ENCODE measurements around the gene JPT2. TPM values are rescaled to one million over a fixed set of nuclear protein-coding genes. Genes with fewer than 3 reads are reported as not detected.

The JPT2 gene
- total and polyA plus RNA-seq, 8 donors = 13.5 to 49.3 (median 27.5) TPM

DNA sequence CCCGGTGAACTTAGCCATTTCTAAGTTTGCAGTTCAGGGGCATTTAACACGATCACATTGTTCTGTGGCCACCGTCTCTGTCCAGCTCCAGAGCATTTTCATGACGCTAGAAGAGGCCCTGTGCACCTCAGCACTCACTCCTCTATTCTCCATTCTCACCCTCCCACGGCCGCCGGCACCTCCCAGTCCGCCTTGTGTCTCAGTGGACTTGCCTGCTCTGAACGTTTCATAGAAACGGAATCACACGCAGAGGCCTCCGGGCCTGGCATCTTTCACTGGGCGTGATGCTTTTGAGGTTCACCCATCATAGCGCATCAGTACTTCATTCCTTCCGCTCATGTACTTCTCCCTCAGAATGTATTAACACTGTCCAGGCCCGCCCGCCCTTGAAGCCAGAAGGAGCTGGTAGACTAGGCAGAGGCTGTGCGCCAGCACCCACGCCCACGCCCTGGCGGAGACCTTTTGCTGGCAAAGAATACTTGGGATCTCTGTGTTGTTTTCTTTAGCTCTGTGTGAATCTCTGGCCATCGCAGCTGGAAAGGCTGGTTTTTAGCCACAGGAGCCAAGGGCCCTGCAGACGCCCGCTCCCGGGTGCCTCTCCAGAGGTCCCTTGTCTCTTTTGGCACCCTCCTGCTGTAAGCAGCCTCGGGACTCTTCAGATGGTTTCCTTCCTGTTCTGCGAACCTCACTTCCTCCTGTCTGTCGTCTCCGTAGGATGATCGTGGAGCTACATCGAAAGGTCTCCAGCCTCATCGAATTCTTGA is 23.4 kb upstream of the JPT2 start:
- ATAC-seq (no peak), DNase-seq (no peak), FAIRE-seq (no peak)
- H3K4me3 ChIP-seq = no peak overlapping the region
- TF ChIP-seq, protein P1, sequence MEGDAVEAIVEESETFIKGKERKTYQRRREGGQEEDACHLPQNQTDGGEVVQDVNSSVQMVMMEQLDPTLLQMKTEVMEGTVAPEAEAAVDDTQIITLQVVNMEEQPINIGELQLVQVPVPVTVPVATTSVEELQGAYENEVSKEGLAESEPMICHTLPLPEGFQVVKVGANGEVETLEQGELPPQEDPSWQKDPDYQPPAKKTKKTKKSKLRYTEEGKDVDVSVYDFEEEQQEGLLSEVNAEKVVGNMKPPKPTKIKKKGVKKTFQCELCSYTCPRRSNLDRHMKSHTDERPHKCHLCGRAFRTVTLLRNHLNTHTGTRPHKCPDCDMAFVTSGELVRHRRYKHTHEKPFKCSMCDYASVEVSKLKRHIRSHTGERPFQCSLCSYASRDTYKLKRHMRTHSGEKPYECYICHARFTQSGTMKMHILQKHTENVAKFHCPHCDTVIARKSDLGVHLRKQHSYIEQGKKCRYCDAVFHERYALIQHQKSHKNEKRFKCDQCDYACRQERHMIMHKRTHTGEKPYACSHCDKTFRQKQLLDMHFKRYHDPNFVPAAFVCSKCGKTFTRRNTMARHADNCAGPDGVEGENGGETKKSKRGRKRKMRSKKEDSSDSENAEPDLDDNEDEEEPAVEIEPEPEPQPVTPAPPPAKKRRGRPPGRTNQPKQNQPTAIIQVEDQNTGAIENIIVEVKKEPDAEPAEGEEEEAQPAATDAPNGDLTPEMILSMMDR (IDR thresholded peaks at IDR 0.05) = no peak
- no peaks in the 10 kb centered on the region for H3K9me3 ChIP-seq
- intact Hi-C loops (cut with DNase I) = no loop called here
- no peaks in the 10 kb centered on the region for H3K27me3 ChIP-seq
- H3K4me1 ChIP-seq = no peaks in the 10 kb centered on the region
- 91 to 94% methylated on average over 32 of the region's 32 CpGs for WGBS, 2 donors
- H3K27ac ChIP-seq = no peak overlapping the region
- H3K36me3 ChIP-seq = peaks cover 2 to 28% (median 12%) of the 10 kb centered on the region in 3 donors

DNA sequence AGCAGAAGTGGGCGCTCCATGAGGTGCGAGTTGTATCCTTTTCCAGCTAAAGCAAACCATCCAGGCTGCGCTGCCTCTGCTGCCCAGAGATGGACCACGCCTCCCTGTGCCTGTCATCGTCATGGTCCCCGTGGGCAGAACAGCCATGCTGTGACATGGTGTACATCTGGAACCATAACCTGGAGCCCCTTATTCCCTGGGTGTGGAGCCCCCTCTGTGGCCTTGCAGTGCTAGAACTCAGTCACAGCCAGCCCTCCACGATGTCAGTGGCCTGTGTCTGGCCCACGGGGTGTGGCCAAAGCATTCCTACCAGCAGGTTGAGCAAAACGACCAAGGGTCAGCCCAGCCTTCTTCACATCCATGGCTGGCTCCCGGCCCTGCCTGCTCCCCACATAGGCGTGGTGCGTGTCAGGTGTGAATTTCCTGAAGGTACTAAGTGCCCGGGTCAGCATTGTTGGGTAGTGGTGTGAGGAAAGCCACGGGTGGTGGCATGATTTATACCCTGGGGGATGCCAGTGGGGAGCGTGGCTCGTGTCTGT is 22.7 kb upstream of the JPT2 start:
- FAIRE-seq (no peak), DNase-seq (no peak), ATAC-seq (no peak)
- H3K27ac ChIP-seq = no peak overlapping the region
- no peaks in the 10 kb centered on the region for H3K9me3 ChIP-seq
- TF ChIP-seq, protein P1 (IDR thresholded peaks at IDR 0.05) = no peak
- no peak overlapping the region for H3K4me3 ChIP-seq
- H3K36me3 ChIP-seq = peaks cover 2 to 34% (median 16%) of the 10 kb centered on the region in 3 donors
- intact Hi-C loops (cut with DNase I) = no loop called here
- H3K4me1 ChIP-seq = no peaks in the 10 kb centered on the region
- 87 to 92% methylated on average over 16 of the region's 16 CpGs for WGBS, 2 donors
- no peaks in the 10 kb centered on the region for H3K27me3 ChIP-seq

DNA sequence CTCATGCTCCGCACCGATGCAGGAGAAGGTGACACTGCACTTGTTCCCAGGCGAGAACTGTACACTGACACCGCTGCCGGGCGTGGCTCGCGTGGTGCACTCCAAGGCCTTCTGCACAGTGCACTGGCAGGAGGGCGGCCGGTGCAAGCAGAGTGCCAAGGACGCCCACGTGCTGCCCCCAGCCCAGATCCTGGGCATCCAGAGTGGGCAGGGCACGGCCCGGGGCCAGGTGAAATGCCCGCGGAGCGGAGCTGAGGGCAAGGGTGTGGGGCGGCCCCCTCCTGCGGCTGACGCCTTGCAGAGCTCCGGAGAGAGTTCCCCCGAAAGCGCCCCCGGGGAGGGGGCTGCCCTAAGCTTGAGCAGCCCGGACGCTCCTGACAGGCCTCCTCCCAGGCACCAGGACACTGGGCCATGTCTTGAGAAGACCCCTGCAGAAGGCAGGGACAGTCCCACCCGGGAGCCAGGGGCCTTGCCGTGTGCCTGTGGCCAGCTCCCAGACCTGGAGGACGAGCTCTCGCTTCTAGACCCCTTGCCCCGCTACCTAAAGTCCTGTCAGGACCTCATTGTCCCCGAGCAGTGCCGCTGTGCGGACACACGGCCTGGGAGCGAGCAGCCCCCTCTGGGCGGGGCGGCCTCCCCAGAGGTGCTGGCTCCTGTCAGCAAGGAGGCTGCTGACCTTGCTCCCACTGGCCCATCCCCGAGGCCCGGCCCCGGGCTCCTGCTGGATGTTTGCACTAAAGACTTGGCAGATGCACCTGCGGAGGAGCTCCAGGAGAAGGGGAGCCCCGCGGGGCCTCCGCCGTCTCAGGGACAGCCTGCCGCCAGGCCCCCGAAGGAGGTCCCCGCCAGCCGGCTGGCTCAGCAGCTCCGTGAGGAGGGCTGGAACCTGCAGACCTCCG is 21.9 kb upstream of the JPT2 start:
- no peak for DNase-seq
- H3K9me3 ChIP-seq = no peaks in the 10 kb centered on the region
- intact Hi-C loops (cut with DNase I) = no loop called here
- FAIRE-seq = no peak
- H3K4me3 ChIP-seq = no peak overlapping the region
- no peaks in the 10 kb centered on the region for H3K27me3 ChIP-seq
- TF ChIP-seq, protein P1 (IDR thresholded peaks at IDR 0.05) = no peak
- H3K27ac ChIP-seq = no peak overlapping the region
- no peak for ATAC-seq
- no peaks in the 10 kb centered on the region for H3K4me1 ChIP-seq
- H3K36me3 ChIP-seq = peaks cover 2 to 37% (median 16%) of the 10 kb centered on the region in 3 donors
- 93 to 94% methylated on average over 52 of the region's 52 CpGs for WGBS, 2 donors

DNA sequence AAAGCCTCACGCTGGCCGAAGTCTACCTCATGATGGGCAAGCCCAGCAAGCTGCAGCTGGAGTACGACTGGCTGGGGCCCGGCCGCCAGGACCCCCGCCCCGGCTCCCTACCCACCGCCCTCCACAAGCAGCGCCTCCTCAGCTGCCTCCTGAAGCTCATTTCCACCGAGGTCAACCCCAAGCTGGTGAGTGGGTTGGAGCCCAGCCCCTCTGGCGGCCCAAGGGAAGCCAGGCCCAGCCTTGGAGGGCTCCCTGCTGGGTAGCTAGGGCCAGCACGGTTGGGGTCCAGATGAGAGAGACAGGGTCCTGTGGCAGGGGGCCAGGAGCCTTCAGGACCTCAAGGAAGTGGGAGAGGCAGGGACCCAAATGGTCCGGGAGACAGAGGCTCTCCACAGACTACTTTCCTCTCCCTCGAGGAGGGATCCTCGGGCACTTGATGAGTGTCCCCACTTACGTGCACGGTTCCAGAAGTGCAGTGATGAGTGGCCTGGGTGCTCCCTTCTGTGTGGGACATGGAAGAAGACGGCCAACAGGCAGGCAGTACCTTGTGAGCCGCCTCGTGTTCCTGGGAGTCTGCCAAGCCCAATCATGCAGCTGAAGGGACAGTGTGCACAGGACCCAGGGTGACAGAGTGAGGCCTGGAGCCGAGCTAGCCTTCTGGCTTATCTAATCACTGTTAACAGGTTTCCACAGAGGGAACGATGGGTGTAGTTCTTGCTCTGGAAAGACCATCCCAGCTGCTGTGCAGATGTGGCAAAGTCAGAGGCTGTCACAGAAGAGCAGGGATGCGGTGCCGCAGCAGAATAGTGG is 21.1 kb upstream of the JPT2 start:
- FAIRE-seq (no peak), DNase-seq (no peak), ATAC-seq (no peak)
- H3K9me3 ChIP-seq = no peaks in the 10 kb centered on the region
- H3K4me3 ChIP-seq = no peak overlapping the region
- H3K4me1 ChIP-seq = no peaks in the 10 kb centered on the region
- intact Hi-C loops (cut with DNase I) = no loop called here
- peaks cover 2 to 37% (median 16%) of the 10 kb centered on the region in 3 donors for H3K36me3 ChIP-seq
- no peak overlapping the region for H3K27ac ChIP-seq
- H3K27me3 ChIP-seq = no peaks in the 10 kb centered on the region
- TF ChIP-seq, protein P1 (IDR thresholded peaks at IDR 0.05) = no peak
- WGBS, 2 donors = 86 to 87% methylated on average over 24 of the region's 24 CpGs
